B cell (primary cell): ENCODE data around the gene ARAP1. TPM values are rescaled to one million over a fixed set of nuclear protein-coding genes. Genes with fewer than 3 reads are reported as not detected.

ENCODE experiments used
- ATAC-seq: fragments of 200-7000 bp; cut with Tn5 transposase; one replicate; pipeline ENCODE4 v1.10.0; 2021; ENCODE audit warnings: low read depth, mild to moderate bottlenecking, moderate number of reproducible peaks, moderate library complexity
- CTCF ChIA-PET: fragments of 350-600 bp; sonication (Branson Sonifier 250); formaldehyde crosslinking; loops from one replicate; lab custom pipeline; 2021; ENCODE audit warnings: antibody characterized with exemption, inconsistent platforms; lab: Charles Lee
- POLR2A ChIA-PET: fragments of 350-600 bp; sonication (Branson Sonifier 250); formaldehyde crosslinking; loops from one replicate; lab custom pipeline; 2021; ENCODE audit warnings: antibody characterized with exemption; lab: Charles Lee
- DNase-seq: peaks from one replicate; pipeline ENCODE4 v3.0.0; 2013
- H2AFZ ChIP-seq: 2 replicates; pipeline ENCODE4 v1.6.1; 2012; ENCODE audit warnings: mild to moderate bottlenecking, low read depth, low read length; ENCODE audit not compliant: insufficient read depth, poor library complexity, severe bottlenecking
- H3K27ac ChIP-seq, 2 donors: 1 replicate in 1 of 2; 2 replicates in 1 of 2; pipeline ENCODE4 v1.5.1; 2012 to 2013; ENCODE audit warnings: low read length in 2 of 2, mild to moderate bottlenecking in 2 of 2, moderate library complexity in 1 of 2
- H3K27me3 ChIP-seq, 4 experiments: fragments of 200-600 bp in 1 of 4; sonication (generic) in 1 of 4; replicated peaks in 1 of 4; 1 replicate in 2 of 4; 2 replicates in 2 of 4; pipeline versions ENCODE4 v1.6.1 to v1.7.0; 2013 to 2016; ENCODE audit warnings: low read length in 3 of 4, mild to moderate bottlenecking in 2 of 4, mixed read lengths in 1 of 4, moderate library complexity in 1 of 4; ENCODE audit not compliant: insufficient read depth in 4 of 4, control insufficient read depth in 3 of 4; ENCODE audit errors: control extremely low read depth in 1 of 4
- H3K36me3 ChIP-seq, 2 experiments: replicated peaks in 1 of 2; 1 replicate in 1 of 2; 2 replicates in 1 of 2; pipeline versions ENCODE4 v1.6.1 to v1.7.1; 2013; ENCODE audit warnings: low read length in 1 of 2; ENCODE audit not compliant: insufficient read depth in 2 of 2, control insufficient read depth in 1 of 2; ENCODE audit errors: control extremely low read depth in 1 of 2, extremely low read depth in 1 of 2
- H3K4me1 ChIP-seq, 2 donors: fragments of 200-600 bp in 1 of 2; sonication (generic) in 1 of 2; 1 replicate in 1 of 2; 2 replicates in 1 of 2; pipeline versions ENCODE4 v1.5.1 to v1.6.1; 2013 to 2017; ENCODE audit warnings: low read length in 2 of 2; ENCODE audit not compliant: control insufficient read depth in 2 of 2, insufficient read depth in 2 of 2
- H3K4me2 ChIP-seq: replicated peaks from 2 replicates; pipeline ENCODE3; 2012; ENCODE audit warnings: mild to moderate bottlenecking, low read depth, low read length; ENCODE audit not compliant: poor library complexity, severe bottlenecking
- H3K4me3 ChIP-seq, 5 experiments: fragments of 200-600 bp in 1 of 5; sonication (generic) in 1 of 5; 1 replicate in 3 of 5; 2 replicates in 2 of 5; pipeline versions ENCODE4 v1.5.1 to v1.7.0; 2011 to 2016; ENCODE audit warnings: low read length in 4 of 5, mild to moderate bottlenecking in 4 of 5, low read depth in 2 of 5, control low read depth in 1 of 5, moderate library complexity in 1 of 5; ENCODE audit not compliant: insufficient read depth in 1 of 5; ENCODE audit errors: control extremely low read depth in 1 of 5, extremely low read depth in 1 of 5
- H3K79me2 ChIP-seq: fragments of 200-600 bp; sonication (generic); one replicate; pipeline ENCODE4 v1.6.0; 2016; ENCODE audit warnings: low read length; ENCODE audit not compliant: control insufficient read depth, insufficient read depth
- H3K9ac ChIP-seq: fragments of 200-600 bp; sonication (generic); 2 replicates; pipeline ENCODE4 v1.6.1; 2017; ENCODE audit warnings: mild to moderate bottlenecking, low read length, moderate library complexity
- H3K9me3 ChIP-seq, 3 donors: one replicate each; pipeline versions ENCODE4 v1.6.1 to v1.7.1; 2013; ENCODE audit warnings: low read length in 2 of 3; ENCODE audit not compliant: control insufficient read depth in 2 of 3, insufficient read depth in 1 of 3; ENCODE audit errors: control extremely low read depth in 1 of 3
- H4K20me1 ChIP-seq: 2 replicates; pipeline ENCODE4 v1.6.0; 2012; ENCODE audit warnings: mild to moderate bottlenecking, low read length; ENCODE audit not compliant: insufficient read depth, control insufficient read depth, poor library complexity, severe bottlenecking
- H3K27ac Mint-ChIP-seq: one replicate; pipeline ENCODE4 v1.8.0; 2021; ENCODE audit warnings: mixed read lengths
- H3K27me3 Mint-ChIP-seq: one replicate; pipeline ENCODE4 v1.8.0; 2021; ENCODE audit warnings: mixed read lengths
- H3K4me1 Mint-ChIP-seq: one replicate; pipeline ENCODE4 v1.8.0; 2021; ENCODE audit warnings: mixed read lengths
- H3K4me3 Mint-ChIP-seq: one replicate; pipeline ENCODE4 v1.8.0; 2021; ENCODE audit warnings: mixed read lengths
- H3K9me3 Mint-ChIP-seq: one replicate; pipeline ENCODE4 v1.8.0; 2022; ENCODE audit warnings: mixed read lengths; ENCODE audit not compliant: insufficient read depth
- EZH2 ChIP-seq: IDR thresholded peaks from 2 replicates; pipeline ENCODE4 v1.6.1; 2012; ENCODE audit warnings: borderline replicate concordance, low read depth, mild to moderate bottlenecking, moderate library complexity, low read length; ENCODE audit not compliant: insufficient read depth, poor library complexity, severe bottlenecking
- WGBS: methylation state at CpG from one replicate; pipeline ENCODE4 v1.1.5; 2013; ENCODE audit warnings: missing lambda C conversion rate; ENCODE audit not compliant: insufficient coverage; 5-methylcytosine and 5-hydroxymethylcytosine counted together
- intact Hi-C: fragments of 100-400 bp; cut with micrococcal nuclease; formaldehyde crosslinking; loops from one replicate; pipeline ENCODE4 v1.10.0; 2022
- polyA plus RNA-seq: library from polyadenylated mRNA; depleted of rRNA; stranded (reverse); fragments of >200 nt; gene quantifications from 2 replicates; pipeline ENCODE4 v1.2.3, GENCODE V29; 2012
- total RNA-seq, 2 donors: library from RNA; stranded (reverse); fragments of 120-200 nt in 1 of 2; gene quantifications; 1 replicate in 1 of 2; 2 replicates in 1 of 2; pipeline versions ENCODE4 v1.2.3 to v1.2.4, GENCODE V29; 2013 to 2022
- TF ChIP-seq, protein P1 (sequence below): fragments of 200-600 bp; IDR thresholded peaks from one replicate; pipeline ENCODE4 v1.8.0; 2022; ENCODE audit warnings: antibody characterized with exemption, mild to moderate bottlenecking

Gene ARAP1
- total and polyA plus RNA-seq, 2 donors (not counting 1 experiment from before 2014, with no cell fraction given), result 143 to 242 TPM

DNA sequence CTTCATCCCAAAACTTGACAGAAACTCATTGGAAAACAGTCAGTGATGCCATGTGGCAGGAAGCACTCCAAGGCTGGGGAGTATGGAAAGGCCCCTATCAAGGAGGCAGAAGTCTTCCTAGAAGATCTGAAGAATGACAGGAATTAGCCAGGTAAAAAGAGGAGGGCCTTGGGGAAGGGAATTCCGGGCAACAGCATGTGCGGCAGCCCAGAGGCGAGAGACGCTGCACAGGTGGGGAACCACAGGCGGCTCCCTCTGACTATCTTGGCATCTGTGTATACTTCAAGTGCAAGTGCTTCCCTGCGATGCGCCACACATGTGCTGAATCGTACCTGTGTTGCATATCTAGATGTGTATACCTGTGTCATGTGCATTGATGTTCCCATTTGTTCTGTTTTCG, 90.7 kb downstream of the ARAP1 start:
- ChIA-PET POLR2A (no interaction called here), CTCF (no interaction called here)
- TF ChIP-seq, protein P1, sequence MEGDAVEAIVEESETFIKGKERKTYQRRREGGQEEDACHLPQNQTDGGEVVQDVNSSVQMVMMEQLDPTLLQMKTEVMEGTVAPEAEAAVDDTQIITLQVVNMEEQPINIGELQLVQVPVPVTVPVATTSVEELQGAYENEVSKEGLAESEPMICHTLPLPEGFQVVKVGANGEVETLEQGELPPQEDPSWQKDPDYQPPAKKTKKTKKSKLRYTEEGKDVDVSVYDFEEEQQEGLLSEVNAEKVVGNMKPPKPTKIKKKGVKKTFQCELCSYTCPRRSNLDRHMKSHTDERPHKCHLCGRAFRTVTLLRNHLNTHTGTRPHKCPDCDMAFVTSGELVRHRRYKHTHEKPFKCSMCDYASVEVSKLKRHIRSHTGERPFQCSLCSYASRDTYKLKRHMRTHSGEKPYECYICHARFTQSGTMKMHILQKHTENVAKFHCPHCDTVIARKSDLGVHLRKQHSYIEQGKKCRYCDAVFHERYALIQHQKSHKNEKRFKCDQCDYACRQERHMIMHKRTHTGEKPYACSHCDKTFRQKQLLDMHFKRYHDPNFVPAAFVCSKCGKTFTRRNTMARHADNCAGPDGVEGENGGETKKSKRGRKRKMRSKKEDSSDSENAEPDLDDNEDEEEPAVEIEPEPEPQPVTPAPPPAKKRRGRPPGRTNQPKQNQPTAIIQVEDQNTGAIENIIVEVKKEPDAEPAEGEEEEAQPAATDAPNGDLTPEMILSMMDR, result no peak
- TF ChIP-seq EZH2, result no peak
- Histone ChIP-seq H3K9me3 (peaks cover 0 to 6% (median 0%) of the 10 kb centered on the region in 3 donors), H3K4me3 (no peak overlapping the region), H4K20me1 (no peaks in the 10 kb centered on the region), H3K9ac (no peak overlapping the region), H3K4me1 (no peaks in the 10 kb centered on the region), H2AFZ (no peak overlapping the region), H3K27me3 (peaks cover 0 to 22% (median 3%) of the 10 kb centered on the region in 4 experiments), H3K4me2 (no peak overlapping the region), H3K79me2 (no peaks in the 10 kb centered on the region), H3K27ac (no peak overlapping the region), H3K36me3 (no peaks in the 10 kb centered on the region)
- no peaks in the 10 kb centered on the region for H3K9me3 Mint-ChIP-seq
- ATAC-seq, result no peak
- no peaks in the 10 kb centered on the region for H3K4me1 Mint-ChIP-seq
- no peak for DNase-seq
- 91% methylated on average over 9 of the region's 9 CpGs for WGBS
- intact Hi-C loops, result no loop called here
- peaks cover 45% of the 10 kb centered on the region for H3K27me3 Mint-ChIP-seq
- H3K4me3 Mint-ChIP-seq, result no peak overlapping the region
- H3K27ac Mint-ChIP-seq, result no peak overlapping the region

DNA sequence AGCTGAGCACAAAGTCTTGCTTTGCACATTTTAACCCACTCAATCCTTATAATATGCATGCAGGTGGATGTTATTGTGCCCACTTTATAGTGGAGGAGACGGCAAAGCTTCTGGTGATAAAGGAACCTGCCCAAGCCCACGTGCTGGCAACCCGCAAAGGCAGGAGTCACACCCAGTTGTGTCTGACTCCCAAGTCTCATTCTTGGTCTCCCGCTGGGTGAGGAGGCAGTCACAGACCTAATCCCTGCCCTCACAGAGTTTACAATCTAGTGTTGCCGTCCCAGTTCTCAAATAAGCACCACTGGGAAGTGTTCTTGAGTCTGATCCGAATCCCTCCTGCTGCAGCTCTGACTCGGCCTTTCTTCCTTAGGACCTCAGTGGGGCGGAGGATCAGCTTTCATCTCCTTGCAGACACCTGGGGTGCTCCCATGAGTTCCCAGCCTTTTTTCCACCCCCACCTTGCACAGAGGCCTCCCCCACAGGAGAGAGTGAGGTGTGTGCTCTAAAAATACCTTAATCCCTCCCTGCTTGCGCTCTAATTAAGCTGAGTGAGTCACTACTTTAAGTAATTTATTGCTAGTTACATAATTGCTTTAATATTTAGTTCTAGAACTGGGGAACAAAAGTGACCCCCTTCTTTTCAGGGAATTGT, 93.1 kb downstream of the ARAP1 start:
- 85% methylated on average over 7 of the region's 9 CpGs for WGBS
- intact Hi-C loops, result no loop called here
- DNase-seq, result no peak

More for the DNA sequence above, 93.1 kb downstream of the ARAP1 start:
- no peak overlapping the region for H3K9ac ChIP-seq
- H3K27ac ChIP-seq, result no peak overlapping the region
- H3K4me3 Mint-ChIP-seq, result no peak overlapping the region
- ATAC-seq, result no peak
- POLR2A ChIA-PET, result no interaction called here
- H3K9me3 ChIP-seq, result no peaks in the 10 kb centered on the region
- H2AFZ ChIP-seq, result no peak overlapping the region
- H3K4me3 ChIP-seq, result no peak overlapping the region
- H3K4me1 ChIP-seq, result no peaks in the 10 kb centered on the region
- no peak overlapping the region for H3K4me2 ChIP-seq
- H3K27me3 Mint-ChIP-seq, result peaks cover 35% of the 10 kb centered on the region
- no peaks in the 10 kb centered on the region for H3K9me3 Mint-ChIP-seq
- H3K4me1 Mint-ChIP-seq, result no peaks in the 10 kb centered on the region
- H4K20me1 ChIP-seq, result no peaks in the 10 kb centered on the region
- H3K27ac Mint-ChIP-seq, result no peak overlapping the region
- TF ChIP-seq, protein P1, result no peak
- TF ChIP-seq EZH2, result no peak
- peaks cover 0 to 11% (median 1%) of the 10 kb centered on the region in 4 experiments for H3K27me3 ChIP-seq
- H3K79me2 ChIP-seq, result no peaks in the 10 kb centered on the region
- CTCF ChIA-PET, result interaction anchor here (0.6 to 1.3 kb wide), 2 partner anchors 25 to 952 kb away, joined by 3 to 4 read pairs; no protein-coding TSS in a partner anchor
- no peaks in the 10 kb centered on the region for H3K36me3 ChIP-seq
